GM23338 (cell line): ENCODE measurements around the gene GUCY2C. TPM values are rescaled to one million over a fixed set of nuclear protein-coding genes. Genes with fewer than 3 reads are reported as not detected.
"Not testable (repeated sequence)": the region's sequence is repeated elsewhere in the genome, so short reads cannot be mapped to it uniquely, and the experiment has no call there.

Experiments used
- ATAC-seq: fragments of 200-7000 bp; cut with Tn5 transposase; 3 replicates; pipeline ENCODE4 v1.9.1; 2020
- DNase-seq: peaks from one replicate; pipeline ENCODE4 v3.0.0-alpha.2; 2015; ENCODE audit warnings: low spot score
- H2AFZ ChIP-seq: fragments of 200-600 bp; sonication (generic); 2 replicates; pipeline ENCODE4 v1.8.0; 2016; ENCODE audit warnings: antibody characterized with exemption, mild to moderate bottlenecking, moderate library complexity
- H3F3A ChIP-seq: fragments of 200-600 bp; sonication (generic); replicated peaks from 2 replicates; pipeline ENCODE4 v1.8.0; 2017; ENCODE audit warnings: antibody characterized with exemption, mixed run types, low read depth
- H3K27ac ChIP-seq: fragments of 200-600 bp; sonication (generic); 2 replicates; pipeline ENCODE4 v1.6.1; 2016; ENCODE audit warnings: low read depth
- H3K27me3 ChIP-seq: fragments of 200-600 bp; sonication (generic); 2 replicates; pipeline ENCODE4 v1.8.0; 2016; ENCODE audit warnings: mild to moderate bottlenecking, mixed run types, moderate library complexity; ENCODE audit not compliant: insufficient read depth
- H3K36me3 ChIP-seq: fragments of 200-600 bp; sonication (generic); 2 replicates; pipeline ENCODE4 v1.8.0; 2016; ENCODE audit warnings: mild to moderate bottlenecking; ENCODE audit not compliant: insufficient read depth
- H3K4me1 ChIP-seq: fragments of 200-600 bp; sonication (generic); 2 replicates; pipeline ENCODE4 v1.8.0; 2016; ENCODE audit warnings: mild to moderate bottlenecking, moderate library complexity; ENCODE audit not compliant: insufficient read depth
- H3K4me2 ChIP-seq: fragments of 200-600 bp; sonication (generic); 2 replicates; pipeline ENCODE4 v1.7.1; 2017; ENCODE audit warnings: mixed run types
- H3K4me3 ChIP-seq: fragments of 200-600 bp; sonication (generic); 2 replicates; pipeline ENCODE4 v1.6.1; 2016; ENCODE audit warnings: mixed run types
- H3K79me2 ChIP-seq: fragments of 200-600 bp; sonication (generic); replicated peaks from 2 replicates; pipeline ENCODE4 v1.8.0; 2017; ENCODE audit warnings: mild to moderate bottlenecking; ENCODE audit not compliant: insufficient read depth
- H3K9me2 ChIP-seq: fragments of 200-600 bp; sonication (generic); 2 replicates; pipeline ENCODE4 v1.8.0; 2017; ENCODE audit not compliant: insufficient read depth
- H4K20me1 ChIP-seq: fragments of 200-600 bp; sonication (generic); replicated peaks from 2 replicates; pipeline ENCODE4 v1.8.0; 2017; ENCODE audit warnings: mild to moderate bottlenecking; ENCODE audit not compliant: insufficient read depth
- H3K27ac Mint-ChIP-seq: 2 replicates; pipeline ENCODE4 v1.8.0; 2020; ENCODE audit warnings: inconsistent platforms, mild to moderate bottlenecking, moderate library complexity, mixed read lengths
- H3K27me3 Mint-ChIP-seq: 3 replicates; pipeline ENCODE4 v1.8.0; 2022; ENCODE audit warnings: low read depth, mild to moderate bottlenecking, moderate library complexity, mixed read lengths, inconsistent platforms; ENCODE audit not compliant: insufficient read depth, poor library complexity
- H3K36me3 Mint-ChIP-seq: 3 replicates; pipeline ENCODE4 v1.8.0; 2021; ENCODE audit warnings: low read depth, mild to moderate bottlenecking, inconsistent platforms, moderate library complexity, mixed read lengths
- H3K4me1 Mint-ChIP-seq: 3 replicates; pipeline ENCODE4 v1.8.0; 2020; ENCODE audit warnings: mild to moderate bottlenecking, inconsistent platforms, mixed read lengths
- H3K4me3 Mint-ChIP-seq: 3 replicates; pipeline ENCODE4 v1.8.0; 2021; ENCODE audit warnings: moderate library complexity, mild to moderate bottlenecking, inconsistent platforms, mixed read lengths
- H3K9me3 Mint-ChIP-seq: 3 replicates; pipeline ENCODE4 v1.8.0; 2020; ENCODE audit warnings: moderate library complexity, mild to moderate bottlenecking, inconsistent platforms, mixed read lengths
- CREB1 ChIP-seq: fragments of 250-450 bp; sonication (Bioruptor Pico); IDR thresholded peaks from 2 replicates; pipeline ENCODE4 v1.5.0; 2020; ENCODE audit warnings: low read depth, mild to moderate bottlenecking, moderate library complexity
- EZH2 ChIP-seq: fragments of 200-600 bp; sonication (generic); IDR thresholded peaks from one replicate; pipeline ENCODE4 v1.8.0; 2017; ENCODE audit warnings: antibody characterized with exemption, mild to moderate bottlenecking, low read depth; ENCODE audit not compliant: unreplicated experiment
- EZH2phosphoT487 ChIP-seq: fragments of 200-600 bp; sonication (generic); IDR thresholded peaks from one replicate; pipeline ENCODE4 v1.8.1; 2018; ENCODE audit warnings: antibody characterized with exemption; ENCODE audit not compliant: unreplicated experiment
- JUNB ChIP-seq: IDR thresholded peaks from one replicate; pipeline ENCODE4 v1.6.1; 2016; ENCODE audit warnings: antibody characterized with exemption; ENCODE audit not compliant: unreplicated experiment
- NANOG ChIP-seq: IDR thresholded peaks from 2 replicates; pipeline ENCODE4 v1.6.1; 2016; ENCODE audit warnings: antibody characterized with exemption, borderline replicate concordance
- STAT1 ChIP-seq: IDR thresholded peaks from one replicate; pipeline ENCODE4 v1.6.1; 2016; ENCODE audit warnings: antibody characterized with exemption; ENCODE audit not compliant: unreplicated experiment
- ZNF114 ChIP-seq: fragments of 250-450 bp; sonication (Bioruptor Pico); IDR thresholded peaks from 2 replicates; pipeline ENCODE4 v1.5.0; 2020; ENCODE audit warnings: mild to moderate bottlenecking, moderate library complexity
- polyA plus RNA-seq: library from polyadenylated mRNA; unstranded; fragments of >200 nt; fragmentation: Nextera tagmentation; extraction: Ambion mirVana; gene quantifications from 2 replicates; pipeline ENCODE4 v1.2.1, GENCODE V29; 2016
- total RNA-seq: library from RNA; depleted of rRNA; stranded (reverse); fragments of >200 nt; shearing (Covaris generic); gene quantifications from 2 replicates; pipeline ENCODE4 v1.2.3, GENCODE V29; 2014
- TF ChIP-seq, protein P1 (sequence below): IDR thresholded peaks from 2 replicates; pipeline ENCODE4 v1.6.1; 2016; ENCODE audit warnings: antibody characterized with exemption
- TF ChIP-seq, protein P2 (sequence below): IDR thresholded peaks from one replicate; pipeline ENCODE4 v1.6.1; 2018; ENCODE audit warnings: antibody characterized with exemption; ENCODE audit not compliant: unreplicated experiment
- TF ChIP-seq, protein P3 (sequence below): fragments of 250-450 bp; sonication (Bioruptor Pico); IDR thresholded peaks from 2 replicates; pipeline ENCODE4 v1.5.0; 2020; ENCODE audit warnings: mild to moderate bottlenecking, moderate library complexity

The GUCY2C gene
- total and polyA plus RNA-seq, 2 experiments from 2014 or later = 2.1 to 3.1 TPM

DNA sequence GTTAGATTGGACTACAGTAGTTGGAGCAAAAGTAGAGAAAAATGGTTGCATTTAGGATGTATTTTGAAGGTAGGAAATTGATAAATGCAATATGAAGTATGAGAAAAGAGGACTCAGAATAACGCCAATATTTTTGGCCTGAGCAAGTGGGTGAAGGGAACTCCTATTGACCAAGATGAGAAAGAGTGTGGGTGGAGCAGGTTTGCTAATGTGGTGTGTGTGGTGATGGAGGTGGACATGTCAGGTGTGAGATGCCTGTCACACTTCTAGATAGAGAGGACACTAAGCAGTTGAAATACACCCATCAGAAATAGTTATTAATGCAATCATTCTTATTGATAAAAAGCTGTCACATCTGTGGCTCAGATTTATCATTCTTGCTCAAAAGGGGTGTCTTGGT, 7.3 kb downstream of the GUCY2C start:
- no peaks in the 10 kb centered on the region for H3K36me3 ChIP-seq
- peaks cover 13% of the 10 kb centered on the region for H3K4me1 ChIP-seq
- no peaks in the 10 kb centered on the region for H4K20me1 ChIP-seq
- no peaks in the 10 kb centered on the region for H3K79me2 ChIP-seq
- H3K27ac ChIP-seq = no peak overlapping the region
- DNase-seq (no peak), ATAC-seq (no peak)
- no peak overlapping the region for H3K4me2 ChIP-seq
- H3F3A ChIP-seq = no peaks in the 10 kb centered on the region
- peaks cover 75% of the 10 kb centered on the region for H3K27me3 ChIP-seq
- TF ChIP-seq, protein P1, sequence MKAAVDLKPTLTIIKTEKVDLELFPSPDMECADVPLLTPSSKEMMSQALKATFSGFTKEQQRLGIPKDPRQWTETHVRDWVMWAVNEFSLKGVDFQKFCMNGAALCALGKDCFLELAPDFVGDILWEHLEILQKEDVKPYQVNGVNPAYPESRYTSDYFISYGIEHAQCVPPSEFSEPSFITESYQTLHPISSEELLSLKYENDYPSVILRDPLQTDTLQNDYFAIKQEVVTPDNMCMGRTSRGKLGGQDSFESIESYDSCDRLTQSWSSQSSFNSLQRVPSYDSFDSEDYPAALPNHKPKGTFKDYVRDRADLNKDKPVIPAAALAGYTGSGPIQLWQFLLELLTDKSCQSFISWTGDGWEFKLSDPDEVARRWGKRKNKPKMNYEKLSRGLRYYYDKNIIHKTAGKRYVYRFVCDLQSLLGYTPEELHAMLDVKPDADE = no peak
- no peak for TF ChIP-seq STAT1
- no peak for TF ChIP-seq NANOG
- no peak for TF ChIP-seq JUNB
- TF ChIP-seq, protein P2, sequence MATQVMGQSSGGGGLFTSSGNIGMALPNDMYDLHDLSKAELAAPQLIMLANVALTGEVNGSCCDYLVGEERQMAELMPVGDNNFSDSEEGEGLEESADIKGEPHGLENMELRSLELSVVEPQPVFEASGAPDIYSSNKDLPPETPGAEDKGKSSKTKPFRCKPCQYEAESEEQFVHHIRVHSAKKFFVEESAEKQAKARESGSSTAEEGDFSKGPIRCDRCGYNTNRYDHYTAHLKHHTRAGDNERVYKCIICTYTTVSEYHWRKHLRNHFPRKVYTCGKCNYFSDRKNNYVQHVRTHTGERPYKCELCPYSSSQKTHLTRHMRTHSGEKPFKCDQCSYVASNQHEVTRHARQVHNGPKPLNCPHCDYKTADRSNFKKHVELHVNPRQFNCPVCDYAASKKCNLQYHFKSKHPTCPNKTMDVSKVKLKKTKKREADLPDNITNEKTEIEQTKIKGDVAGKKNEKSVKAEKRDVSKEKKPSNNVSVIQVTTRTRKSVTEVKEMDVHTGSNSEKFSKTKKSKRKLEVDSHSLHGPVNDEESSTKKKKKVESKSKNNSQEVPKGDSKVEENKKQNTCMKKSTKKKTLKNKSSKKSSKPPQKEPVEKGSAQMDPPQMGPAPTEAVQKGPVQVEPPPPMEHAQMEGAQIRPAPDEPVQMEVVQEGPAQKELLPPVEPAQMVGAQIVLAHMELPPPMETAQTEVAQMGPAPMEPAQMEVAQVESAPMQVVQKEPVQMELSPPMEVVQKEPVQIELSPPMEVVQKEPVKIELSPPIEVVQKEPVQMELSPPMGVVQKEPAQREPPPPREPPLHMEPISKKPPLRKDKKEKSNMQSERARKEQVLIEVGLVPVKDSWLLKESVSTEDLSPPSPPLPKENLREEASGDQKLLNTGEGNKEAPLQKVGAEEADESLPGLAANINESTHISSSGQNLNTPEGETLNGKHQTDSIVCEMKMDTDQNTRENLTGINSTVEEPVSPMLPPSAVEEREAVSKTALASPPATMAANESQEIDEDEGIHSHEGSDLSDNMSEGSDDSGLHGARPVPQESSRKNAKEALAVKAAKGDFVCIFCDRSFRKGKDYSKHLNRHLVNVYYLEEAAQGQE = no peak
- no peak for TF ChIP-seq ZNF114
- no peak for TF ChIP-seq CREB1
- TF ChIP-seq EZH2phosphoT487 = no peak
- TF ChIP-seq, protein P3, sequence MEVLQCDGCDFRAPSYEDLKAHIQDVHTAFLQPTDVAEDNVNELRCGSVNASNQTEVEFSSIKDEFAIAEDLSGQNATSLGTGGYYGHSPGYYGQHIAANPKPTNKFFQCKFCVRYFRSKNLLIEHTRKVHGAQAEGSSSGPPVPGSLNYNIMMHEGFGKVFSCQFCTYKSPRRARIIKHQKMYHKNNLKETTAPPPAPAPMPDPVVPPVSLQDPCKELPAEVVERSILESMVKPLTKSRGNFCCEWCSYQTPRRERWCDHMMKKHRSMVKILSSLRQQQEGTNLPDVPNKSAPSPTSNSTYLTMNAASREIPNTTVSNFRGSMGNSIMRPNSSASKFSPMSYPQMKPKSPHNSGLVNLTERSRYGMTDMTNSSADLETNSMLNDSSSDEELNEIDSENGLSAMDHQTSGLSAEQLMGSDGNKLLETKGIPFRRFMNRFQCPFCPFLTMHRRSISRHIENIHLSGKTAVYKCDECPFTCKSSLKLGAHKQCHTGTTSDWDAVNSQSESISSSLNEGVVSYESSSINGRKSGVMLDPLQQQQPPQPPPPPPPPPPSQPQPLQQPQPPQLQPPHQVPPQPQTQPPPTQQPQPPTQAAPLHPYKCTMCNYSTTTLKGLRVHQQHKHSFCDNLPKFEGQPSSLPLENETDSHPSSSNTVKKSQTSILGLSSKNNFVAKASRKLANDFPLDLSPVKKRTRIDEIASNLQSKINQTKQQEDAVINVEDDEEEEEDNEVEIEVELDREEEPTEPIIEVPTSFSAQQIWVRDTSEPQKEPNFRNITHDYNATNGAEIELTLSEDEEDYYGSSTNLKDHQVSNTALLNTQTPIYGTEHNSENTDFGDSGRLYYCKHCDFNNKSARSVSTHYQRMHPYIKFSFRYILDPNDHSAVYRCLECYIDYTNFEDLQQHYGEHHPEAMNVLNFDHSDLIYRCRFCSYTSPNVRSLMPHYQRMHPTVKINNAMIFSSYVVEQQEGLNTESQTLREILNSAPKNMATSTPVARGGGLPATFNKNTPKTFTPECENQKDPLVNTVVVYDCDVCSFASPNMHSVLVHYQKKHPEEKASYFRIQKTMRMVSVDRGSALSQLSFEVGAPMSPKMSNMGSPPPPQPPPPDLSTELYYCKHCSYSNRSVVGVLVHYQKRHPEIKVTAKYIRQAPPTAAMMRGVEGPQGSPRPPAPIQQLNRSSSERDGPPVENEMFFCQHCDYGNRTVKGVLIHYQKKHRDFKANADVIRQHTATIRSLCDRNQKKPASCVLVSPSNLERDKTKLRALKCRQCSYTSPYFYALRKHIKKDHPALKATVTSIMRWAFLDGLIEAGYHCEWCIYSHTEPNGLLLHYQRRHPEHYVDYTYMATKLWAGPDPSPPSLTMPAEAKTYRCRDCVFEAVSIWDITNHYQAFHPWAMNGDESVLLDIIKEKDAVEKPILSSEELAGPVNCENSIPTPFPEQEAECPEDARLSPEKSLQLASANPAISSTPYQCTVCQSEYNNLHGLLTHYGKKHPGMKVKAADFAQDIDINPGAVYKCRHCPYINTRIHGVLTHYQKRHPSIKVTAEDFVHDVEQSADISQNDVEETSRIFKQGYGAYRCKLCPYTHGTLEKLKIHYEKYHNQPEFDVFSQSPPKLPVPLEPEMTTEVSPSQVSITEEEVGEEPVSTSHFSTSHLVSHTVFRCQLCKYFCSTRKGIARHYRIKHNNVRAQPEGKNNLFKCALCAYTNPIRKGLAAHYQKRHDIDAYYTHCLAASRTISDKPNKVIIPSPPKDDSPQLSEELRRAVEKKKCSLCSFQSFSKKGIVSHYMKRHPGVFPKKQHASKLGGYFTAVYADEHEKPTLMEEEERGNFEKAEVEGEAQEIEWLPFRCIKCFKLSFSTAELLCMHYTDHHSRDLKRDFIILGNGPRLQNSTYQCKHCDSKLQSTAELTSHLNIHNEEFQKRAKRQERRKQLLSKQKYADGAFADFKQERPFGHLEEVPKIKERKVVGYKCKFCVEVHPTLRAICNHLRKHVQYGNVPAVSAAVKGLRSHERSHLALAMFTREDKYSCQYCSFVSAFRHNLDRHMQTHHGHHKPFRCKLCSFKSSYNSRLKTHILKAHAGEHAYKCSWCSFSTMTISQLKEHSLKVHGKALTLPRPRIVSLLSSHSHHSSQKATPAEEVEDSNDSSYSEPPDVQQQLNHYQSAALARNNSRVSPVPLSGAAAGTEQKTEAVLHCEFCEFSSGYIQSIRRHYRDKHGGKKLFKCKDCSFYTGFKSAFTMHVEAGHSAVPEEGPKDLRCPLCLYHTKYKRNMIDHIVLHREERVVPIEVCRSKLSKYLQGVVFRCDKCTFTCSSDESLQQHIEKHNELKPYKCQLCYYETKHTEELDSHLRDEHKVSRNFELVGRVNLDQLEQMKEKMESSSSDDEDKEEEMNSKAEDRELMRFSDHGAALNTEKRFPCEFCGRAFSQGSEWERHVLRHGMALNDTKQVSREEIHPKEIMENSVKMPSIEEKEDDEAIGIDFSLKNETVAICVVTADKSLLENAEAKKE (CRISPR knock-in tag) = no peak
- no peak for TF ChIP-seq EZH2
- H3K4me3 Mint-ChIP-seq = no peak overlapping the region
- H3K27ac Mint-ChIP-seq = no peak overlapping the region
- no peaks in the 10 kb centered on the region for H3K9me3 Mint-ChIP-seq
- no peak overlapping the region for H2AFZ ChIP-seq
- H3K4me1 Mint-ChIP-seq = peaks cover 15% of the 10 kb centered on the region
- no peak overlapping the region for H3K4me3 ChIP-seq
- H3K9me2 ChIP-seq = no peaks in the 10 kb centered on the region
- peaks cover 10% of the 10 kb centered on the region; the same call in 2 of the 3 replicates for H3K36me3 Mint-ChIP-seq
- H3K27me3 Mint-ChIP-seq = no peaks in the 10 kb centered on the region

DNA sequence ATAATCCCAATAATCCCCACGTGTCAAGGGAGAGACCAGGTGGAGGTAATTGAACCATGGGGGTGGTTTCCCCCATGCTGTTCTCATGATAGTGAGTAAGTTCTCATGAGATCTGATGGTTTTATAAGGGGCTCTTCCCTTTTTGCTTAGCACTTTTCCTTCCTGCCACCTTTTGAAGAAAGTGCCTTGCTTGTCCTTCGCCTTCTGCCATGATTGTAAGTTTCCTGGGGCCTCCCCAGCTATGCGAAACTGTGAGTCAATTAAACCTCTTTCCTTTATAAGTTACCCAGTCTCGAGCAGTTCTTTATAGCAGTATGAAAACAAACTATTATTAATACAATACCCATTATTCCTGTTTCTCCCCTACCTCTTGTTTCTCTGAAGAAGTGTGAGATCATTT, 14.2 kb downstream of the GUCY2C start:
- H4K20me1 ChIP-seq, ATAC-seq, H3K4me3 ChIP-seq, H3K9me3 Mint-ChIP-seq, H3K27me3 Mint-ChIP-seq, H3K27ac Mint-ChIP-seq, H3K4me1 ChIP-seq, H3K36me3 Mint-ChIP-seq, H3K79me2 ChIP-seq, H3F3A ChIP-seq, H3K9me2 ChIP-seq, H3K4me1 Mint-ChIP-seq, H3K27ac ChIP-seq, DNase-seq, H3K4me2 ChIP-seq, H3K4me3 Mint-ChIP-seq, H3K36me3 ChIP-seq, H2AFZ ChIP-seq: not testable (repeated sequence)
- peaks cover 73% of the 10 kb centered on the region for H3K27me3 ChIP-seq
